Liver (tissue), 9 donors: ENCODE measurements around the gene OGFOD1. TPM values are rescaled to one million over a fixed set of nuclear protein-coding genes. Genes with fewer than 3 reads are reported as not detected.
"Not testable (repeated sequence)": the region's sequence is repeated elsewhere in the genome, so short reads cannot be mapped to it uniquely, and the experiment has no call there.

Experiments used
- DNase-seq: peaks from one replicate; pipeline ENCODE4 v3.0.0-alpha.2; 2017; ENCODE audit warnings: low spot score
- H3K27ac ChIP-seq, 2 donors: one replicate each; pipeline ENCODE4 v1.7.0; 2013; ENCODE audit warnings: inconsistent platforms in 2 of 2, low read length in 2 of 2, control low read depth in 1 of 2, low read depth in 1 of 2, mild to moderate bottlenecking in 1 of 2
- H3K27me3 ChIP-seq, 4 donors: one replicate each; pipeline versions ENCODE4 v1.6.1 to v1.7.0; 2013; ENCODE audit warnings: low read length in 3 of 4, inconsistent platforms in 1 of 4, mild to moderate bottlenecking in 1 of 4, moderate library complexity in 1 of 4; ENCODE audit not compliant: control insufficient read depth in 4 of 4, insufficient read depth in 4 of 4
- H3K36me3 ChIP-seq, 4 donors: one replicate each; pipeline versions ENCODE4 v1.6.1 to v1.7.0; 2013; ENCODE audit warnings: low read length in 3 of 4, mild to moderate bottlenecking in 3 of 4, low read depth in 1 of 4, moderate library complexity in 1 of 4; ENCODE audit not compliant: control insufficient read depth in 4 of 4, insufficient read depth in 3 of 4
- H3K4me1 ChIP-seq, 4 donors: one replicate each; pipeline versions ENCODE4 v1.6.1 to v1.7.0; 2013; ENCODE audit warnings: low read length in 3 of 4, mild to moderate bottlenecking in 3 of 4, moderate library complexity in 1 of 4; ENCODE audit not compliant: control insufficient read depth in 4 of 4, insufficient read depth in 4 of 4
- H3K4me3 ChIP-seq, 3 donors: one replicate each; pipeline versions ENCODE4 v1.6.1 to v1.7.0; 2013; ENCODE audit warnings: low read length in 3 of 3, control low read depth in 1 of 3, low read depth in 1 of 3, mild to moderate bottlenecking in 1 of 3
- H3K9ac ChIP-seq, 2 donors: one replicate each; pipeline ENCODE4 v1.7.0; 2013; ENCODE audit warnings: low read length in 2 of 2, mild to moderate bottlenecking in 2 of 2, moderate library complexity in 2 of 2, control low read depth in 1 of 2, low read depth in 1 of 2
- H3K9me3 ChIP-seq, 4 donors: one replicate each; pipeline versions ENCODE4 v1.6.1 to v1.7.0; 2013; ENCODE audit warnings: low read length in 3 of 4; ENCODE audit not compliant: control insufficient read depth in 4 of 4
- ATF3 ChIP-seq: IDR thresholded peaks from 2 replicates; pipeline ENCODE4 v1.6.1; 2016; ENCODE audit warnings: antibody characterized with exemption
- CTCF ChIP-seq: fragments of 150-350 bp; IDR thresholded peaks from 2 replicates; pipeline ENCODE4 v1.5.1; 2017; ENCODE audit warnings: improper control_type of control experiment, low read depth, low read length; ENCODE audit not compliant: missing input control
- EGR1 ChIP-seq, 2 donors: IDR thresholded peaks; 2 replicates each; pipeline ENCODE4 v1.6.1; 2016 to 2018; ENCODE audit warnings: antibody characterized with exemption in 2 of 2, low read depth in 2 of 2
- FOXA1 ChIP-seq: IDR thresholded peaks from 2 replicates; pipeline ENCODE4 v1.6.1; 2016; ENCODE audit warnings: antibody characterized with exemption
- FOXA2 ChIP-seq: IDR thresholded peaks from 2 replicates; pipeline ENCODE4 v1.6.1; 2016; ENCODE audit warnings: antibody characterized with exemption
- HNF4A ChIP-seq, 2 donors: conservative IDR thresholded peaks; 2 replicates each; pipeline ENCODE4 v1.6.1; 2016; ENCODE audit warnings: antibody characterized with exemption in 2 of 2, mild to moderate bottlenecking in 2 of 2
- MAX ChIP-seq: IDR thresholded peaks from 2 replicates; pipeline ENCODE4 v1.6.1; 2016; ENCODE audit warnings: antibody characterized with exemption
- NR2F2 ChIP-seq: IDR thresholded peaks from 2 replicates; pipeline ENCODE4 v1.6.1; 2016; ENCODE audit warnings: antibody characterized with exemption
- RAD21 ChIP-seq, 2 donors: IDR thresholded peaks; 2 replicates each; pipeline ENCODE4 v1.6.1; 2016; ENCODE audit warnings: antibody characterized with exemption in 2 of 2, mild to moderate bottlenecking in 2 of 2
- RXRA ChIP-seq, 2 donors: IDR thresholded peaks; 2 replicates each; pipeline ENCODE4 v1.6.1; 2017 to 2018; ENCODE audit warnings: antibody characterized with exemption in 2 of 2, mild to moderate bottlenecking in 1 of 2
- SP1 ChIP-seq: IDR thresholded peaks from 2 replicates; pipeline ENCODE4 v1.6.1; 2018; ENCODE audit warnings: antibody characterized with exemption, mild to moderate bottlenecking
- TAF1 ChIP-seq: conservative IDR thresholded peaks from 2 replicates; pipeline ENCODE4 v1.6.1; 2016; ENCODE audit warnings: antibody characterized with exemption, mild to moderate bottlenecking
- YY1 ChIP-seq: IDR thresholded peaks from 2 replicates; pipeline ENCODE4 v1.6.1; 2016; ENCODE audit warnings: antibody characterized with exemption, mild to moderate bottlenecking
- ZBTB33 ChIP-seq: IDR thresholded peaks from 2 replicates; pipeline ENCODE4 v1.6.1; 2016; ENCODE audit warnings: antibody characterized with exemption
- WGBS: extraction: QIAGEN DNeasy Blood & Tissue Kit; methylation state at CpG from one replicate; pipeline ENCODE4 v1.1.7; 2013; 5-methylcytosine and 5-hydroxymethylcytosine counted together
- polyA plus RNA-seq, 2 donors: library from polyadenylated mRNA; stranded (reverse) in 1 of 2; unstranded in 1 of 2; fragments of 200-250 nt in 1 of 2; fragments of >200 nt in 1 of 2; fragmentation: Nextera tagmentation in 1 of 2; extraction: Ambion mirVana in 1 of 2; gene quantifications; one replicate each; pipeline versions ENCODE4 v1.2.1 to v1.2.3, GENCODE V29; 2013 to 2015
- total RNA-seq, 2 donors: library from RNA; depleted of rRNA; stranded (reverse); fragments of >200 nt; gene quantifications; one replicate each; pipeline ENCODE4 v1.2.3, GENCODE V29; 2014
- donor health status: healthy.
- donor health status: healthy.
- donor health status: healthy.
- donor health status: healthy.
- donor health status: healthy.

The OGFOD1 gene
- total and polyA plus RNA-seq, 4 donors, result 15.5 to 40.2 (median 21.2) TPM

- TF ChIP-seq NR2F2 (no peak), FOXA1 (no peak), ATF3 (no peak), EGR1 (IDR thresholded peaks at IDR 0.05; ENCODE audit: low read depth in 2 of 2) (no peak), TAF1 (no peak), CTCF (no peak), SP1 (no peak), FOXA2 (no peak)
- Histone ChIP-seq H3K4me3 (no peak overlapping the region), H3K27me3 (no peaks in the 10 kb centered on the region), H3K9ac (no peak overlapping the region), H3K27ac (no peak overlapping the region), H3K4me1 (no peaks in the 10 kb centered on the region), H3K36me3 (peaks cover 1 to 10% (median 7%) of the 10 kb centered on the region in 4 donors), H3K9me3 (no peaks in the 10 kb centered on the region)
- 85% methylated on average over 5 of the region's 5 CpGs for WGBS
- DNase-seq, result no peak
Measured at GRCh38 chr16:56488035-56488434, 36.7 kb downstream of the OGFOD1 start.

- H3K4me1 ChIP-seq, DNase-seq, H3K9me3 ChIP-seq, H3K9ac ChIP-seq, H3K4me3 ChIP-seq, H3K27me3 ChIP-seq, H3K27ac ChIP-seq: not testable (repeated sequence)
- 90% methylated on average over 1 of the region's 1 CpG for WGBS
- peaks cover 1 to 10% (median 7%) of the 10 kb centered on the region in 4 donors for H3K36me3 ChIP-seq
Measured at GRCh38 chr16:56488868-56489267, 37.5 kb downstream of the OGFOD1 start.

GRCh38 chr16:56491657-56492261 is 40.4 kb downstream of the OGFOD1 start:
- DNase-seq, result no peak
- H3K36me3 ChIP-seq, result peaks cover 1 to 11% (median 5%) of the 10 kb centered on the region in 4 donors
- H3K27me3 ChIP-seq, result no peaks in the 10 kb centered on the region
- no peak overlapping the region for H3K27ac ChIP-seq
- no peaks in the 10 kb centered on the region for H3K4me1 ChIP-seq
- H3K9ac ChIP-seq, result no peak overlapping the region
- WGBS, result 95% methylated on average over 4 of the region's 4 CpGs
- no peak for TF ChIP-seq EGR1 (IDR thresholded peaks at IDR 0.05; ENCODE audit: low read depth in 2 of 2)
- no peak overlapping the region for H3K4me3 ChIP-seq
- no peaks in the 10 kb centered on the region for H3K9me3 ChIP-seq

- DNase-seq, result no peak
- no peak overlapping the region for H3K4me3 ChIP-seq
- H3K27ac ChIP-seq, result no peak overlapping the region
- no peaks in the 10 kb centered on the region for H3K4me1 ChIP-seq
- H3K9ac ChIP-seq, result no peak overlapping the region
- H3K9me3 ChIP-seq, result no peaks in the 10 kb centered on the region
- no peaks in the 10 kb centered on the region for H3K27me3 ChIP-seq
- TF ChIP-seq EGR1 (IDR thresholded peaks at IDR 0.05; ENCODE audit: low read depth in 2 of 2) (no peak), RXRA (IDR thresholded peaks at IDR 0.05) (no peak), TAF1 (no peak), CTCF (no peak), MAX (no peak), SP1 (no peak), ZBTB33 (no peak), HNF4A (conservative IDR thresholded peaks at IDR 0.05) (no peak), FOXA2 (no peak), RAD21 (IDR thresholded peaks at IDR 0.05) (no peak), YY1 (no peak)
- H3K36me3 ChIP-seq, result peaks cover 1 to 25% (median 16%) of the 10 kb centered on the region in 4 donors
- 88% methylated on average over 2 of the region's 2 CpGs for WGBS
Measured at GRCh38 chr16:56493126-56493525, 41.8 kb downstream of the OGFOD1 start.
